ENCODE data around the gene RNF141.

Gene RNF141

GRCh38 chr11:10539339-10539738 is 1.6 kb downstream of the RNF141 start:
- no peak for TF ChIP-seq CTCF (IDR thresholded peaks at IDR 0.05; ENCODE audit: low read length, missing control alignments)
- no peak overlapping the region for H3K4me3 ChIP-seq (replicated peaks; ENCODE audit: low read depth, low read length)
- no peak for DNase-seq (ENCODE audit: low read depth)

- TF ChIP-seq CTCF (IDR thresholded peaks at IDR 0.05; ENCODE audit: low read length, missing control alignments) = no peak
- DNase-seq (ENCODE audit: low read depth) = no peak
- no peak overlapping the region for H3K4me3 ChIP-seq (replicated peaks; ENCODE audit: low read depth, low read length)
Observed at GRCh38 chr11:10538924-10539323, 2.1 kb downstream of the RNF141 start.

- TF ChIP-seq CTCF (IDR thresholded peaks at IDR 0.05; ENCODE audit: low read length, missing control alignments) = no peak
- H3K4me3 ChIP-seq (replicated peaks; ENCODE audit: low read depth, low read length) = no peak overlapping the region
- no peak for DNase-seq (ENCODE audit: low read depth)
Observed at GRCh38 chr11:10537600-10537999, 3.4 kb downstream of the RNF141 start.

GRCh38 chr11:10534316-10534715 is 6.7 kb downstream of the RNF141 start:
- TF ChIP-seq CTCF (IDR thresholded peaks at IDR 0.05; ENCODE audit: low read length, missing control alignments) = no peak
- no peak for DNase-seq (ENCODE audit: low read depth)
- no peak overlapping the region for H3K4me3 ChIP-seq (replicated peaks; ENCODE audit: low read depth, low read length)

GRCh38 chr11:10533323-10533722 is 7.7 kb downstream of the RNF141 start:
- TF ChIP-seq CTCF (IDR thresholded peaks at IDR 0.05; ENCODE audit: low read length, missing control alignments) = no peak
- H3K4me3 ChIP-seq (replicated peaks; ENCODE audit: low read depth, low read length) = no peak overlapping the region
- no peak for DNase-seq (ENCODE audit: low read depth)

GRCh38 chr11:10532526-10532925 is 8.5 kb downstream of the RNF141 start:
- no peak for TF ChIP-seq CTCF (IDR thresholded peaks at IDR 0.05; ENCODE audit: low read length, missing control alignments)
- DNase-seq (ENCODE audit: low read depth) = no peak
- H3K4me3 ChIP-seq (replicated peaks; ENCODE audit: low read depth, low read length) = no peak overlapping the region

GRCh38 chr11:10529279-10529678 is 11.7 kb downstream of the RNF141 start:
- no peak overlapping the region for H3K4me3 ChIP-seq (replicated peaks; ENCODE audit: low read depth, low read length)
- TF ChIP-seq CTCF (IDR thresholded peaks at IDR 0.05; ENCODE audit: low read length, missing control alignments) = no peak
- no peak for DNase-seq (ENCODE audit: low read depth)
